HPDE6-E6E7 (cell line): Measurements from ENCODE around the gene EML1.

Experiments used
- DNase-seq: peaks from one replicate; pipeline ENCODE4 v3.0.0; 2011; ENCODE audit warnings: missing footprints; ENCODE audit errors: extremely low spot score

Gene EML1

DNA sequence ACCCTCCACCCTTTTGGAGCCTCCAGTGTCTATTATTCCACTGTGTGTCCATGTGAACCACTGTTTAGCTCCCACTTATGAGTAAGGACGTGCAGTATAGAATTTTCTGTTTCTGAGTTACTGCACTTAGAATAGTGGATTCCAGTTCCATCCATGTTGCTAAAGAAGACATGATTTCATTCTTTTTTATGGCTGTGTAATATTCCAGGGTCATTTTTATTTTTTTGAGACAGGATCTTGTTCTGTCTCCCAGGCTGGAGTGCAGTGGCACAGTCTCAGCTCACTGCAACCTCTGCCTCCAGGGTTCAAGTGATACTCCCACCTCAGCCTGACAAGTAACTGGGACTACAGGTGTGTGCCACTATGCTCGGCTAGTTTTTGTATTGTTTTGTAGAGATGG lies 31.6 kb downstream of the EML1 start:
- no peak for DNase-seq

DNA sequence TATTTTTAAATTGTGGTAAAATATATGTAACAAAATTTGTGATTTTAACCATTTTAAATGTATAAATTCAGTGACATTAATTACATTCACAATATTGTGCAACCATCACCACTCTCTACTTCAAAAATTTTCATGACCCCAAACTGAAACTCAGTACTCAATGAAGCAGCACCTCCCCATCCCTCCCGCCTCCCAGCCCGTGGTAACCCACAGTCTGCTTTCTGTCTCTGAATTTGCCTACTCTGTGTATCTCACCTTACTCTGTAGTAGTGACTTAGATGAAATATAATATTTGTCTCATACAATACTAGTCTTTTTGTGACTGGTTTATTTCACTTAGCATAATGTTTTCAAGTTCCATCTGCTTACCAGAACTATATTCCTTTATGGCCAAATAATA lies 36.2 kb downstream of the EML1 start:
- no peak for DNase-seq

DNA sequence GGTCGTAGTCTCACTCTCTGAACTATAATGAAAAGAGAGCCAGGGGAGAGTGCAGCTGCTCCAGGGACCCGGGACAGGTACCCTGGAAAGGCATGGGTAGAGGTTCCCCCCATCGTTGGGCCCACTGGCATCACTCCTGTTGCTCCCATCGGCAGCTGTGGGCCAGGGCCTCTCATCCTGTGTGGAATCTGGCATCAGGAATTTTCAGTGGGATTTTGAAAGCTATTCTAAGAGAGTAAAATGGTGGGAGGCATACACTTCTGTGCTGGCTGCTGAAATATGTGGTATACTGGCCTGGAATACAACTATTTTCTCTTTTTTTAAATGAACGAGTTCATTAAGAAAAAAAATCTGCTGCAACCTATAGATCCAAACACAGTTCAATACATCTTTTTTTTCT lies 38.1 kb downstream of the EML1 start:
- no peak for DNase-seq

DNA sequence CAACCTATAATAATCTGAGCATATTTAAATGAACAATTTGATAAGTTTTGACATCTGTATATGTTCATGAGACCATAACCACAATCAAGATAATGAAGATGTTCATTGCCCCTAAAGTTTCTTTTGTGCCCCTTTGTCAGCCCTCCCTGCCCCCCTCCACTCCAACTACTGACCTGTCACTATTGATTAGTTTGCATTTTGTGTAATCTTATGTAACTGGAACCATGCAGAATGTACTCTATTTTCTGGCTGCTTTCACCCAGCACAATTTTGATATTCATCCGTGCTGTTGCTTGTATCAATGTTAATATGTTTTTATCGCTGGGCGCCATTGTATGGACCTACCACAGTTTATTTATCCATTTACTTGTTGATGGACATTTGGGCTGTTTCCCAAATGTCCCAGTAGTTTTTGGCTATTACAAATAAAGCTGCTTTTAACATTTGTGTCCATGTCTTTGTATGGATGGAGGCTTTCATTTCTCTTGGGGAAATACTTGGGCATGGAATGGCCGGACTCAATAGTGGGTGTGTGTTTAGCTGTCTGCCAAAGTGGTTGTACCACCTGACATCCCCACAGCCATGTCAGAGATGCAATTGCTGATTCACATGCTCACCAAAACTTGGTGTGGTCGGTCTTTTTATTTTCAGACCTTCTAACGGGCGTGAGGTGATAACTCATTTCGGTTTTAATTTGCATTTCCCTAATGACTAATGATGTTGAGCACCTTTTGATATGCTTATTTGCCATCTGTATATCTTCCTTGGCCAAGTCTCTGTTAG lies 38.9 kb downstream of the EML1 start:
- DNase-seq, result no peak

DNA sequence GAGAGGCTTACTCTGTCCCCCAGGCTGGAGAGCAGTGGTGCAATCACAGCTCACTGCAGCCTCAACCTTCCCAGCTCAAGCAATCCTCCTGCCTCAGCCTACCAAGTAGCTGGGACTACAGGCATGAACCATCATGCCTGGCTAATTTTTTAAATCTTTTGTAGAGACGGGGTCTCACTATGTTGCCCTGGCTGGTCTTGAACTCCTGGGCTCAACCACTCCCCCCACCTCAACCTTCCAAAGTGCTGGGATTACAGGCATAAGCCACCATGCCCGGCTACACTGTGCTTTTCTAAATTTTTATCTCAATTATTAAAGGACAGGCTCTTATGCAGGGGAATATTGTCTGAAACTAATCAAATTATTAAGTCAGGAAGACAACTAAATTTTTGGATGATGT lies 44.6 kb downstream of the EML1 start:
- no peak for DNase-seq

DNA sequence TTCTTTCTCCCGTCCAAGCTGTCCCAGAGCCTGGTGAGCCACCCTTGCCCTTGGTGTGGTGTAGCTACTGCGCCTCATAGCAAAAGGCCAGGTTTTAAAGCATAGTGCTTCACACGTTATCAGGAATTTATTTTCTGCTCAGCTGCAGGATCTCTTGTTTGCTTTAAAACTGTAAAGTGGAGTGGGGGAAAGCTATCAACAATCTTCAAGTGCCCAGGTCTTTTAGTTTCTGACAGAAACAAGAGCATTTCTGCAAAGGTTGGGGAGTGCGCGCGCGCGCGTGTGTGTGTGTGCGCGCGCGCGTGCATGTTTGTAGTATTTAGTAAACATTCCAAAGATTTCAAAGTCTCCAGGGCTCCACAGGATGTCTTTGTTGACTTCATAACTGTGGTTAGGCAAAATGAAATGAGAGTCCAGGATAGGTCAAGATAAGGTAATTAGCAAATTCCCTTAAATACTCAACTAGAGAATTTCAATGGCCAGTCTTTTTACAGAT lies 45.5 kb downstream of the EML1 start:
- DNase-seq, result no peak

DNA sequence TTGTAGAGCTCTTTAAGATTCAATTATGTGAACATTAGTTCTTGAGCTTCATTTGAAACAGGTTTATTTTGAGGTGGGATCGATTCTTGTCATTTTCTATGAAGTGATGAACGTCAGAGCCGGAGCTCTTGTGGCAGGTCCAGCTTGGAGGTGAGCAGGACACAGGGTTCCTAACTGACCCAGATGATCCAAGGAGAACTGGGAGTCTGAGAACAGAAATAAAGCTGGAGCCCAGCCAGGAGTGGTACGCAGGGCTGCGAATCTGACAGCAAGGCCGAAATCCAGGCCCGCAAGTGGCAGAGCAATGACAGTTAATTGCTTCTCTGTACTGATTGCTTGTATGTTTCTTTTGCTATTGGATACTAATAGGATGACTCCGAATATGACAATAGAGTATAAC lies 46.5 kb downstream of the EML1 start:
- DNase-seq, result no peak

DNA sequence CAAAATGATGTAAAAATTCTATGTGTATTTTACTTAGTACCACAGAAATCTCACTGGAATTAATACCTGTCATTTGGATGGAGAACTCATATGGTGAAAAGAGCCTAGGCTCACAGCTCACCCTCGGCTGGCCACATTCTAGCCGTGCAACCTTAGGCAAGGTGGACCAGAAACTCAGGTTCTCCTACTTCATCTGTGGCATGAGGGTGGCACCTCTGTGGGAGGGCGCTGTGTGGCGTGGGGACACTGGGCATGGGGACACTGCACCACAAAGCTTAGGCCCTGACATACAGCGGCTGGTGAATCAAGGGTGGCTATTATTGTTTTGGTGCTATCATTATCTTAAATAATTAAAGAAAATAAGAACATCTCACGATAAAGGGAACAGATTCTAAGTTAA lies 47.1 kb downstream of the EML1 start:
- no peak for DNase-seq

DNA sequence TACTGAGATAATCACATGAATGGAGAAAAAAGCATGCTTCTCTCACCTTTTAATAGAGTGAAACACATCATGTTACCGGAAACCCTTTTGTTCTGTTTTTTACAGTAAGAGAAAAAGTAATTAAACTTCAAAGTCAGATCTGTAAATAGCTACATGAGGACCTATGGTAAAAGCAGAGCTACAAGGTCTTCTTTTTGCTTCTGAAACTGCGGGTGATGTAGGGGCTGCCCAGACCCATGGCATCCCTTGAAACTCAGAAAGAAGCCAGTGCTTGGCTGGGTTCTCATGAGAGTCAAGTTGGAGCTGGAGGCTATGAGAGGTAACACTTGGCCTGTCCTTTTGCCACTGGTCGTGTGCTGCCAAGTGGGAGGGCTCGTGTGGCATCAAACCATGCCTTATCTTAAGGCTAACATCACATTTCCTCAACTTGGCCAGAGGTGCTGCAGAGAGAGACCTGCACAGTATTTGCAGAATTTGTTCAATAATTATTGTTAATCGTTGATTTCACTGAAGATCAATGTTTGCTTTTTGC lies 47.6 kb downstream of the EML1 start:
- no peak for DNase-seq

DNA sequence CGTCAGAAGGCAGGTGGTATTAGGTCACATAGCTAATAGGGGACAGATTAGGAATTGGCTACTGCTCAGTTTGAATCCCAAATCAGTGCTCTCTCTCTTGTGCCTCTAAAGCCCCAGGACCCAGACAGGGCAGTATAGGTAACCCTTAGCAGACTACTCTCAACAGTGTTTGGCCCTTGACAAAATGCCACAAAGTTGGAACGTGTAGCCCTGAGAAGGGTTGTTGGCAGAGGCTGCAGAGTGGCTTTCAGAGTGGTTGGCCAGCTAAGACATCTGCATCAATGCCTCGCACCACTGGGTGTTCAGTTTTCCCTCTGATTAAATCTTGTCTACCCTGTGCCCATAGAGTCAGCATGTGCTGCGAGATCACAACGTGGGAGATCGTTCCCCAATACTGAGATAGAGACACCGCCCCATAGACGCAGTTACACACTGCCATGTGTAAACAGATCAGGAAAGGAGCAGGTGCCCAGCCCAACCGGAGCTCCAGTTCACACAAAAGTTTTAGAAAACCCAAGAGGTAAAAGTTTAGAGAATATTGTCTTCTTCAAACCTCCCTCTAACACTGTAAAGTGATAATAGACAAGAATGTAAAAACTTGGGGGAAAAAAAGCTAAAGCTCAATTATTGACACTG lies 48.3 kb downstream of the EML1 start:
- no peak for DNase-seq

DNA sequence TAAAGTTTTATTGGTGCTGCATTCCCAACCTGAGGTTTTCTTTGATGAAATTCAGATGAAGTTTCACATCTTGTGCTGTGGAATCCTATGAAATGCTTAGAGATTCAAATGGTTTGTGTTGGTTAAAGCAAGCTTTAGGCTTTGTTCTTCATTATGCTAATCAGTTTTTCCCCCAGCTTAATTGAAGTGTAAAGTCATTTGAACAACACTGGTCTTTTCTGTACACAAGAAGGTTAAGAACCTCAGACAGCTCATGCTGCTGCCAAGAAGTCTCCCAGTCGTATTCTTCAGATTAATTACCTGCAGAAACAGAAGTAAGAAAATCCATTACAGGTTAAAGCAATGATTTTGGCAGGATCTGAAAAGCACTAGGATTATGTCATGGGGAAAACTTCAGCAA lies 48.9 kb downstream of the EML1 start:
- no peak for DNase-seq

DNA sequence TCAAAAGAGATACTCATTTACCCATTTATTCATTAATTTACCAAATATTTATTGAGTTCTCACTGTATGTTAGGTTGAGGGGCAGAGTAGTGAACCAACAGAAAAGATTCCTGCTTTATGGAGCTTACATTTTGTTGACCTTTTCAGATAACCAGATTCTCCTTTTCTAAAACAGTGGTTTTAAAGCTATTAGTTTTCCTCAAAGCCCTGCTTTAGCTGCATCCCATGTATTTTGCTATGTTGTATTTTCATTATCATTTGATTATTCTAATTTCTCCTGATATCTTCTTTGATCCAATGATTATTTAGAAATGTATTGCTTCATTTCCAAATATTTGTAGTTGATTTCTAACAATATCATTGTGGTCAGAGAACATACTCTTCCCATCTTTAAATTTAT lies 53.6 kb downstream of the EML1 start:
- DNase-seq, result no peak

DNA sequence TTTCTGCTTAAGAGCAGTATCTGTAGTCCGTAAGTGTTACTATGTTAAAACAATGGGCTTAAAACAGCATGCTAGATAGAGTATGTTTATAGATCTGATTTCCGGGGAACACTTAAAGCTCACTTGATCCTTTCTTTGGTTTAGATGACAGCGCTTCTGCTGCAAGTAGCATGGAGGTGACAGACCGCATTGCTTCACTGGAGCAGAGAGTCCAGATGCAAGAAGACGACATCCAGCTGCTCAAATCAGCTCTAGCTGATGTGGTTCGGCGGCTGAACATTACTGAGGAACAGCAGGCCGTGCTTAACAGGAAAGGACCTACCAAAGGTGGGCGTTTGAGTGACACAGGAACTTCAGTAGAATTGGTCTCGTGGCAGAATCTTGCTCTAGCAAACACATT lies 57.5 kb downstream of the EML1 start:
- DNase-seq, result no peak

DNA sequence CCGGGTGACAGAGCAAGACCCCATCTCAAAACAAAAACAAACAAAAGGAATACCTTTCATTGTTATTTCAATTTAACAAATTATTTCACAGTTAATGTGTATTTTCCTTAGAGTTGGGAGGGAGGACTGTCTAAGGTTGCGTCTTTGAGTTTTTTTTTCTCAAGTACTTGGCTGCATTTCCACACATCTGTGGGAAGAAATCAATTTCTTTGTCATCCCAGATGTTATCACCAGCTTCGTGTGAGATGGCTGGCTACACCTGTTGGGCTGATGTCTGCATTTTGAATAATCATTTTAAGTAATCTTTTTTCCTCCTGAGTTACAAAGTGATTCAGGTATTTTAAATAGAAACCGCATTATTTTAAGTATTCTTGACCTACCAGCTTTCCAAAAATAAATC lies 59.4 kb downstream of the EML1 start:
- no peak for DNase-seq

DNA sequence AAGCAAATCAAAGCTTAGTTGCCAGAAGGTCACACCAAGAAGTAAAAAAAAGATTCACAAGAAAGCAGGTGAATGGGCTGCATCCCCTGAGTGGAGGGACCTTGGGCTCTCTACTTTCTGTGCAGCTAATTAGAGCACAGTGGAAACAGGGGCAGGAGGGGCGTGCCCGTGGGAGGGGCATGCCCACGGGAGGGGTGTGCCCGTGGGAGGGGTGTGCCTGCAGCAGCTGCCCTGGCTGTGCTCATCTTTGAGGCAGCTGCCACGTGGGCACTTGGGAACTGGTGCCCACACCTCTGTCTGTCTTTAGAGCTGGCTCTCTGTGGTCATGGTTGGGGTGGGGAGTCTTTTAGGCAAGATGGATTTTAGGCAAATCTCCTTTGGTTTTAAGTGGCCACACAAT lies 60.0 kb downstream of the EML1 start:
- DNase-seq, result no peak

DNA sequence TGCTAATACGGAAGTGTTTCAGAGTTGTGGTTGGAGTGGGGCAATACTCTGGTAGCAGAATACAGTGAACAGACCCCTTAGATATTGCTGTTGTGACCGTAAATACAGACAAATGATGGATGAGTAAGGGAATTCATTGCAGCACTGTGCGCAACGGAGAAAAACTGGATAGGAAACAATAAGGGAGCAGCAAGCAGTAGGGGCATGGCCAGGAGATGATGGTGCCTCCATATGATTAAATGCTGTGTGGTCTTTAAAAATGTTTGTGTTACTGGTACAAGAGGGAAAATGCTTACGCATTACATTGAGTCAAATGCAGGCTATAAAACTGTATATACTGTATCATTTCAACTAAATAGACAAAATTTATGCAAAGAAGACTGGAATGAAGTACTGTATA lies 61.6 kb downstream of the EML1 start:
- DNase-seq, result no peak

DNA sequence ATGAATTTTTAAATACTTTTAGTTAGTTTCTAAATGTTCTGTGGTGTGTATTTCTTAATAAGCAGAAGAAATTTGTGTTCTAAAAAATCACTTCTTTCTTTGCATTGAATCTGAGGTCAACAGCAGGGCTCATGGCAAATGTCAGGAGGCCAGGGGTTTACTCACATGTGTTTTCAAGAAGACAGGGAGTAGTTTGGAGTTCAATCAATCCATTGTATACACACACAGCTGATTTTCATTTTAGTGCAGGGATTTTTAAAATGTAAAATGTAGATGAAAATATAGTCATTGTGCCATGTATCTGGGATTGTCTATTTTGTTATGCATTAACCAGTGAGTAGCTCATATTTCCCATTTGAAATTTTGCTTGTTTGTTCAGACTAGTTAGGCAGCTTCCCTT lies 62.1 kb downstream of the EML1 start:
- DNase-seq, result no peak

DNA sequence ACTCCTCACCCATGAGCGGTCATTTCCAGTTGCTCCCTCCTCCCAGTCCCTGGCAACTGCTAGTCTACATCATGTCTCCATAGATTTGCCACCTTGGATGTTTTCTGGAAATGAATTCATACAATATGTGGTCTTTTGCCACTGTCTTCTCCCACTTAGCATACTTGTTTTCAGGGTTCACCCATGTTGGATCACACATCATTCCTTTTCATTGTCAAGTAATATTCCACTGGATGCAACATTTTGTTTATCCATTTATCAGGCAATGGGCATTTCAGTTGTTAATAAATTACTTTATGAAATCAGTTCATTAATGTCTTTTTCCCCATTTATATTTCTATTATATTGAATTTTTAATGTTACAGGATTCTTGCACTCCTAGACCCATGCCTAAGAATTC lies 64.3 kb downstream of the EML1 start:
- DNase-seq, result no peak

DNA sequence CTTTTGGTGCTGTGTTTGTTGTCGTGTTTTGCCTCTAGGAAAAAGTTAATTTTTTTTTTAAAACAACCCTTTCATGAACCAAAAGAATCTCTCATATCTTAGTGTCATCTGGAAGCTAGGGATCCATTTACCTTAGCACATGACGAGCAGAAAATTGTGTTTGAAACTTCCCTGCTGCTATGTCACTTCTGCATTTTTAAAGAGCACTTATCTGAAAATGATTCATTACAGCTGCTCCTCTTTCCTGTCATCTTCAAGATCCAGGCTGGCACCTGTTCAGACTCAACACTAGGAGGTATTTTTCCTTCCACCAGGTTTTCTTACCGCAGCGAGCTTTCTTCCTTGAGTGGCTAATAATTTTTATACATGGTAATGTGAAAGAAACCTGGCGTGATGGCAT lies 67.0 kb downstream of the EML1 start:
- no peak for DNase-seq

DNA sequence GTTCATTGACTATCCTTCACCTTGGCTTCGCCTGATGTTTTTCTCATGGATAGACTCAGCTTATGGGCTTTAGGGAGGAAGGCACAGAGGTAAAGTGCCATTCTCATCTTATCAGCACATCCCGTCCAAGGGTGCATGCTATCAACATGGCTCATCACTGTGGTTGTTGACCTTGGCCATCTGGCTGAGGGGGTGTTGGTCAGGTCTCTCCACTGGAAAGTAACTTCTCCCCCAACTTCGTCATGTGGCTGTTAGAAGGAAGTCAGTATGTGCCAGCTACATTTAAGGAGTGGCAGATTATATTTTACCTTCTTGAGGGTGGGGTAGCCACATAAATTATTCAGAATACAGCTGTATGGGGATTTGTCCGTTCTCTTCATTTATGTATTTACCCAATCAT lies 68.9 kb downstream of the EML1 start:
- no peak for DNase-seq

DNA sequence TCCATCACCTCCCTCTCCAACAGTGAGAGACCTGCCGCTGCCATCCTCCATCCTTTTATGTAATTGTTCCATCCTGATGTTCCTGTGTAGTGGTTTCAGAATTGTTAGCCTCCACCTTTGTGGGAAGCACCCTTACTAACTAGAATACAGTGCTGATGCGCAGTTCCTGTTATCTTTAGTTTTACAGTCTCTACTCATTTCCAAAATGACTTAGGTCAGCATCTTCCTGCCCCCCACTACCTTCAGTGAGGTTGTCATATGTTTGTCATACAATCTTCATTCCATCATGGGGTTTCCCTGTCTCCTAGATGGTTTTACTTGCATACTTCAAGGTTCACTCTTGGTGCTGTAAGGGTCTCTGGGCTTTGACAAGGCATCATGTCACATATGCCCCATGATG lies 69.8 kb downstream of the EML1 start:
- no peak for DNase-seq

DNA sequence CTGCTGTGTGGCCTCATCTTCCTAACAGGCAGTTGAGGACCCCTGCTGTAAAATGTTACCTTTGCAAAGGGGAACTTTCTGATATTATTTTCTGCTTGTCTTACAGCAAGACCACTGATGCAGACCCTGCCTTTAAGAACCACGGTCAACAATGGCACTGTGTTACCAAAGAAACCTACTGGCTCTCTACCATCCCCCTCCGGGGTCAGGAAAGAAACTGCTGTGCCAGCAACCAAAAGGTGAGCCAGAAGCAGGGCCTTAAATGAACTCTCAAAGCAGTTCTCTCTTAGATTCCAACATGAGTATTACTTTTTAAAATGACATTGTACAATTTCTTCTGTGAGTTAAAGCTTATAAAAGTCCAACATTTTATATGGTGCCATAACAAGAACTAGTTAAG lies 72.2 kb downstream of the EML1 start:
- no peak for DNase-seq

DNA sequence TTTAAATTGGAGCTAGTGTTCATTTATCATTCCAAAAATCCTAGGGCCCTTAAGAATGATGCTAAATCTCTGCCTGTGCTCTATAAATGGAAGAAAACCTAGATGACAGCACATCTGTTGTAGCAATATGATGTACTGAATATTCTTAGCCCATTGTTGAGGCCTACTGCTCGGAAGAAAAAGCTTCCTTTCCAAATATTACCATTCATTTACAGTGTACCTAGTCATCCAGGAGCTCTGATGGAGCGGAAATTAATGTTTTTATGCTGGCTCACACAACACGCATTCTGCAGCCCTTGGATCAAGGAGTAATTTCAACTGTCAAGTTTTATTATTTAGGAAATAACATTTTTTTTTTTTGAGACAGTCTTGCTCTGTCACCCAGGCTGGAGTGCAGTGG lies 77.4 kb downstream of the EML1 start:
- DNase-seq, result no peak
